Measurements from ENCODE around the gene SEZ6. TPM values are rescaled to one million over a fixed set of nuclear protein-coding genes. Genes with fewer than 3 reads are reported as not detected.

SEZ6 gene
- polyA plus RNA-seq, 4 donors, result 0.29 to 1.3 (median 0.47) TPM

DNA sequence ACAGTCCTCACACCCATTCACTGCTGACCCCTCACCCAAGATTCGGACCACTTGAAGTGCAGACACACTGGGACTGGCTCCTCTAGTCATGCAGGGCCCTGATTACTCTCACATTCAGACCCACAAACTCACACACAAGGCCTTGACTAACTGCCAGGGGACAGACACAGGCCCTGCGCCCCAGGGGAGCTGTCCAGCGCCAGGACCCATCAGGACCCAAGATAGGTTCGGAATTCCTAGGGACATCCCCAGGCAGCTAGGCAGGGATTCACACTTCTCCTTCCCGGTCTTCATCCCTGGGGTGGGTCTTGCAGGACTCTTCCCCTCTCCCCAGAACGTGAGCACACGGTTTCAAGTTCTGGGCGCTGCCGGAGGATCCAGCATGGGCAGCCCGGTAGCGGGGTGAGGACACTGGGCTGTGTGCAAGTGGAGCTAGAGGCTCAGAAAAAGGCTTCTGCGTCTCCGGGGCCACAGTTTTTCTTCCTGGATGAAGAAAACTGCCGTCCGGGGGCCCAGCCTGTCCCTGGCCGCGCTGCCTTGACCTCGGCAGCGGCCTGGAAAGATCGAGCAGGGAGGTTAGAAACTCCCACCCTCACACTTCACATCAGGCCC, 1.6 kb downstream of the SEZ6 start:
- DNase-seq (ENCODE audit: low read depth in 4 of 4, low spot score in 3 of 4), result no peak

DNA sequence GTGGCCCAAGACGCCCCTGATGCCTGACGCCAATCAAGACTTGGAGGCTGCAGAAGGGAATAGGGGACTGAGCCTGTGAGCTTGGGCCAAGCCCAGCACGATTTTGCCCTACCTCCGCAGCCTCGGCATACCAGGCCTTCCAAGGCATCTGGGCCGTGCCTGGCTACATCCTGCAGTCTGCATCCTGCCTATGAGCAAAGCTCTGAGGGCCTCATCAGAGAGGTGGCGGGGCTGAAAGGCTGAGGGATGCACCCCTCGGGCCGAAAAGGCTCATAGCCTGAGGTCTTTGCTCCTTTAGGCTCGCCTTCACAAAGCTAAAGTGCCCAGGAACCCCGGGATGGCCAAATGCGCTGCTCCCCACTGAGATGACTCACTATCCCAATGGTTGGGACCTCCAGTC, 2.5 kb downstream of the SEZ6 start:
- DNase-seq (ENCODE audit: low read depth in 4 of 4, low spot score in 3 of 4), result no peak

DNA sequence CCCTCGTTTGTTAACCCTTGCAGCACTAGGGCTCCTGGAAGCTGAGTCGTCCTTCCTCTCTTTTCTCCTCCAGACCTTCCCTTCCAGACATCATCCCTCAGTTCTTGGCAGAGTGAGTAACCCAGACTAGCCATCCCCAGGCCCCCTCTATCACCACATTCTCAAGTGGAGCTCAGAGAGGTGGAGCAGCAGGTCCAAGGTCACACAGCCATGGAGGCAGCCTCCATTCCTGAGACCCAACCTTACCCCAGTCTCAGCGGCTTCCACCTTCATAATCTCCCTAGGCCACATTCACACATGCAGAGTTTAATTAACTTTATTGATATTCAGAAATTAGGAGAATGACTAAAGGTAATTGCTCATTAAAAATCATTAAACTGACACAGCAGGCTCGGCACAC, 3.0 kb downstream of the SEZ6 start:
- no peak for DNase-seq (ENCODE audit: low read depth in 4 of 4, low spot score in 3 of 4)

- no peak for DNase-seq (ENCODE audit: low read depth in 4 of 4, low spot score in 3 of 4)
Observed at GRCh38 chr17:29000973-29001372, 4.9 kb downstream of the SEZ6 start.

GRCh38 chr17:28999206-28999605, 6.6 kb downstream of the SEZ6 start:
- DNase-seq (ENCODE audit: low read depth in 4 of 4, low spot score in 3 of 4), result no peak

DNA sequence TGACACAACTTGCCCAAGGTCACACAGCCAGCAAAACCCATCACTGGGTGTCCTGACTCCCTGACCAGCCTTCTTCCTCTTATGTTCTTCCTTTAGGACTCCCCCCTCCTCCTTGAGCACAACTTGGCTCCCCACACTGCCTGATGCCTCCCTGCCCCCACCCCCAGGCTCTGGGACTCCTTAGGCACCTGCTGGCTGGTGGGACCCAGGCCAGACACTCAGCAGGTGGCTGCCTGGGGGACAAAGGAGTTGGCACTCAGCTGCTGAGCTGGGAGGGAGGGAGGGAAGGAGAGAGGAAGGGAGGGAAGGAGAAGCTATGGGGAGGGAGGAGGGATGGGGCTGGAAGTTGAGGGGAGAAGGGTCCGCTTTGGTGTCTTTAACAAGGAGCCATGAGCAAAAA, 8.0 kb downstream of the SEZ6 start:
- no peak for DNase-seq (ENCODE audit: low read depth in 4 of 4, low spot score in 3 of 4)

DNA sequence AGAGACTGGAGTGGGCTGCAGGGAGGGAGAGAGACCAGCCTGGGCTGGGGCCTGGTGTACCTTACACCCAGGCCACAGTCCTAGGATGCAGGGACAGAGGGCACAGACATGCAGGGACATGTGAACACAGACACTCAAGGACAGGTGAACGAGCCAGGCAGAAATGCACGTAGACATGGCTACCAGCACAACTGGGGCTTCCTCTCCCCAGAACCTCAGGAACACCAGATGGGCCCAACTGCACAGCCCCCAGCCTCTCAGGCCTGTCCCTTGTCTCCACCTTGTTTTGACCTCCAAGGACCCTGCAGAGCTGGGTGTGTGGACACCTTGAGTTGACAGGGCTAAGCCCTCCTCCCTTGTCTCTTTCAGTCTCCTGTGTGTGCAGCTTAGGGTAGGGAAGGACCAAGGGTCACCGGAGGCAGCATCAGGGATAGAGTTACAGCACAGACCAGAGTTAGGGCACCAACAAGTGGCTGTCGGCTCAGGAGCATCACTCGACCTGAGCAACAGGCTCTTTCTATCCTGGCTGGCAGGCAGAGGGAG, 9.2 kb downstream of the SEZ6 start:
- DNase-seq (ENCODE audit: low read depth in 4 of 4, low spot score in 3 of 4), result no peak

DNA sequence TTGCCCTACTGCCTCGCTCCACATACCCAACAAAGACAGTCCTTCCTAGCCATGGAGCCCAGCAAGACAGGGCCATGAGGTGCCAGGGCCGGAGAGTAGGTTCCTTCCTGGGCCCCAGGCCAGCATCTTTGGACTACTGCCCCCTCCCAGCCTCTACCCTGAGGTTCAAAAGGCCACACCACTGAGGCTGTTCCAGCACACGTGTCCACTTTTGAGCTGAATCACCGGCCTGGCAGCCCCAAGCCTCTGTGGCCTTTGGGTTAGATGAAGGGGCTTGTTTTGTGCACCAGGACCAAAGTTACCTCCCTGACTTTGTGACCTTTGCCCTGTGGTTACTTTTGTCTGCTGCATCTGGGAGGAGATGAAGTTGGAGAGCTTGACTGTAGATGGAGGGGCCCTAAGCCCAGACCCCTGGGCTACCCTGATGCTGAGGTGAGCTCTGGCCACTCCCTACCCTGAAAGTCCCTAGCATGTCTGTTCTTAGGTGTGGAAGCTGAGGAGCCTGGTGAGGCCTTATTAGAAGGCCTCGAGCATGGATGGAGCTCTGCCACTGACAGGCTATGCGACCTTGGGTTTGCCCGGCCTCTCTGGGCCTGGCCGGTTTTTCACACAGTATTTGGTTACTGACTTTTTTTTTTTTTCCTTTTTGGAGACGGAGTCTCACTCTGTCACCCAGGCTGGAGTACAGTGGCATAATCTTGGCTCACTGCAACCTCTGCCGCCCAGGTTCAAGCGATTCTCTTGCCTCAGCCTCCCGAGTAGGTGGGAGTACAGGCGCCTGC, 12.0 kb downstream of the SEZ6 start:
- DNase-seq (ENCODE audit: low read depth in 4 of 4, low spot score in 3 of 4), result no peak

DNA sequence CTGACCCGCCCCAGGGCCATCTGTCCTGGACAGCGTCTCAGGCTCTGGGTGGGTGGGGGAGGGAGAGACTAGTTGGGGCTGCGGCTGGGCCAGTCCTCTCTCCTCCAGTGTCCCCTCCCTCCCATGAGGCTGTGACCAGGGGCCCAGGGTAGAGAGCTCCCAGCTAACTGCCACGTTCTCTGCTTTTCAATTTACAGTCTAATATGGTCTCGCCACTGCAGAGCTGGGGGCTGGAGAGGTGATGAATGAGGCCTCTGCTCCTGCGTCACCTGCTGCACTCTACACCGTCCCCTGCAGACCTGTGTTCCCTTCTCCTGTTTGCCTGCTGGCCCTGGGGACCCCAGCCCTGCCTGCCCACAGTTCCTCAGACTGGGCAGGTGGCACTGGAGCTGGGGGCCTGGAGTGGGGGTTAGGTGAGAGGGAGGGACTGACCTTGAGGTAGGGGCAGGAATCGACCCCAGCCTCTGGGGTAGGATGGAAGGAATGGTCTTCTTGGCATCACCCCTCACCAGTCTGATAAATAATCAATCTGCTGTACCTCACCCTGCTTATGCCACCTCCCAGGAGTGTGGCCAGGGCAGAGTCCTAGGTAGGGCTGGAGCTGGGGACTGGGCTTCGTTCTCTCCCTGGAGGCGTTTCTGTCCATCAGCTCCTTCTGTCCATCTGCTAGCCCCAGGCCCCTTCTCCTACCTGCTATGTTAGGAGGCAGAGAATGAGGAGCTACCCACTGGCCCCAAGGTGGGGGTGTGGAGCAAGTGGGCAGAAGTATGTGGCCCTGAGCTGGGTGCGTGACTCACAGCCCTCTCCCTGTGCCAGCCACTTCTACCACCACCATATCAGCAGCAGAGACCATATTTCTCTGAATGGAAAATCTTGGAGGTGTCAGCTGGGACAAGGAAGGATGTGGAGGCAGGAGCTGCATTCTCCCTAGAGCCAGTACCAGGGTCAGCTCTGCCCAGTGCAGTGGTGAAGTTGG, 12.9 kb downstream of the SEZ6 start:
- DNase-seq (ENCODE audit: low read depth in 4 of 4, low spot score in 3 of 4), result no peak

DNA sequence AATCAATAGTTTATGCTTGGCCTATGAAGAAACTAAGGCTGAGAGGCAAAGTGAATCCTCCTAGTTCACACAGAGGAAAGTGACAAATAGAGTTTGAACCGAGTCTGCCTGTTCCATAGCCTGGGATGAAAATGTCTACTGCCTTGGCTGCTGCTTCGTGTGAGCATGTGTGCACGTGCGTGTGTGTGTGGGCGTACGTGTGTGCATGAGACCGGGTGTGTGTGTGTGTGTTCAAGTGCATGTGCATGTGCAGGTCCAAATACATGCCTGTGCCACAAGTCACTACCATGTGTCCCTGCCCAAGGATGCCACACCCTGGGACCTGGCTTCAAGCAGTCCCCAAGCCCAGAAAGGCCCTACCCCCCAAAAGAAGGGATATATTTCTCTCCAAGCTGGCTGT, 13.6 kb downstream of the SEZ6 start:
- DNase-seq (ENCODE audit: low read depth in 4 of 4, low spot score in 3 of 4), result no peak

- DNase-seq (ENCODE audit: low read depth in 4 of 4, low spot score in 3 of 4), result no peak
Observed at GRCh38 chr17:28991779-28992178, 14.1 kb downstream of the SEZ6 start.

DNA sequence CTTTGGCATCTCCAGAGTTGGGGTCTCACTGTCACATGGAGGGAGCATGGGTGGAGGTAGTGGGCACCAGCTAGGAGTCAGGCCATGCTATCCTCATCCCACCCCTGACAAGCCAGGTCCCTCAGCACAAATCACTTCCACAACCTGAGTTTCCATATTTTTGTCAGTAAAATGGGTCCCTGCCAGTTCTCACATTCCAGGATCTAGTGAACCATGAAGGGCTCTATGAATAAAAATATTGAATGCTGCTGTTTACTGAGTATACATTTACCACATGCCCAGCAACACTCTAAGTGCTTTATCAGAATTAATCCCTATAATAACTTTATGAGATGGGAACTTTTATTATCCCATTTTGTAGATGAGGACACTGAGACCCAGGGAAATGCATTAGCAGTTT, 16.8 kb downstream of the SEZ6 start:
- no peak for DNase-seq (ENCODE audit: low read depth in 4 of 4, low spot score in 3 of 4)

GRCh38 chr17:28988475-28988874, 17.4 kb downstream of the SEZ6 start:
- no peak for DNase-seq (ENCODE audit: low read depth in 4 of 4, low spot score in 3 of 4)

DNA sequence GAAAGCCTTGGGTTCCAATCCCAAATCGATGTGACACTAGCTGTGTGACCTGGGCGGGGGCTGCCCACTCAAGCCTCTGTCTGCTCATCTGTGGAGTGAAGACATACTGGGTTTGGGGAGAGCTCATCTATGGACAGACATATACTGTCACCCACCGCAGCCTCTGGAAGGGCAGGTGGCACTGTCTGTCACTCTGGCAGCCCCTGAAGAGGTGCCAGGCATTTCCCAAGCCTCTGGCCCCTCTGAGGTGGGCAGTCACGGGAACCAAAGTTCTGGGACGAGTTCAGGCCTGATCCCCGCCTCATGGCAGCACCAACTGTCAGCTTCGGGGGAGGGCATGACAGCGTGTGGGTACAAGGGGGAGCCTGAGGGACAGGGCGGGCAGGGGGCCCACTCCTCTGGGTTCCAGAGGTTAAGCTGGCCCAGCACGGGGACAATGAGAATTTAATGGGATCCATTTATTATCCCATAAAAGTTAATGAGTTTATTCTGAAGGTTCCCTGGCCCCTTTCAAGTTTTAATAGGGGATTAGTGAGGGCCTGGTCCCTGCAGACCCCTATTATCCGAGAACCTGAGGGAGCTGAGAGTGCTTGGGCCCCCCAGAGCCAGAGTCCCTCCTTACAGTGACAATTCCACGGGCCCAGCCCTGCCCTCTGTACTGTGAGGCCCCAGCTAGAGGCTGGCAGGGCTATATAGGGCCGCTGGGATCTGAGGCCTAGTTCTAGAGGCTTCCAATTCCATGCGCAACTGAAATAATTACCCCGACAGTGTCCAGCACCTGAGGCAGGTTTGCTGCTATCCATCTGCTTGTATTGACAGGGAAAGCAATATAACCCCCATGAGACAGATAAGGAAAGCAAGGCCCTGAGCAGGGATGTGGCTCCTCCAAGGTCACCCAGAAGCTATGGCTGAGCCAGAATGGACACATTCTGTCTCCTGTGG, 18.8 kb downstream of the SEZ6 start:
- DNase-seq (ENCODE audit: low read depth in 4 of 4, low spot score in 3 of 4), result no peak

DNA sequence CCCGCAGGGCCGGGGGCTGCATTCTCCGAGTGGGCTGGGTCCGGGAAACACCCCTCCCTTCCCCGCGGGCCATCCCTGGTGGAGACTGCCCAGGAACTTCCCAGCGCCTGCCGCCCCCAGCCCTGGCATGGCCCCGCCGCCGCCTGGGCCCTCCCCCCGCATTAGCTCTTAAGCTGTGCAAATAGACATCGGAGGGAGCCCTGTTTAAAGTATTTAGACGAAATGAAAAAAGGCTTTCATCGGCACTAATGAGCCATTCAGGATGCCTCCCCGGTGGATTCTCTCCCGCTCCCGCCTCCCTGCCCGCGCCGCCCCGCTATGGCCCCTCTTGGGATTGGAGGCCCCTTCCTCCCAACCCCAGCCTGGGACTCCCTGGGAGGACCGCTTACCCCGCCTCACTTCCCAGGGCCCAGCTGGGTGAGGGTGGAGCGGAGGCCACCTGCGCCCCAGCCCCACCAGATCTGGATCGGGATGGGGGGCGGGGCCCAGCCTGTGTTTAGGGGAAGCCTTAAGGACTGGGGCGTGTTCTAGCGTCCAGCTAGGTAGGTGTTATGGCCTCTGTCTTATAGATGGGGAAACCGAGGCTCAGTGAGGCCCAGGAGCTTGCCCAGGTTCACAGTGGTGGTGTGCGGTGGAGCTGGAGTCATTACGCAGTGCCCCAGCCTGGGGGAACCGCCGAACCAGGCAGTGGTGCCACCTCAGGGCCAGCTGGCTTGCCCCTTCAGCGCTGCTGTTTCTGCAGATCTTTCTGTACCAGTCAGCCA, 19.7 kb downstream of the SEZ6 start:
- no peak for DNase-seq (ENCODE audit: low read depth in 4 of 4, low spot score in 3 of 4)

- DNase-seq (ENCODE audit: low read depth in 4 of 4, low spot score in 3 of 4), result no peak
Observed at GRCh38 chr17:28983286-28984230, 22.3 kb downstream of the SEZ6 start.

DNA sequence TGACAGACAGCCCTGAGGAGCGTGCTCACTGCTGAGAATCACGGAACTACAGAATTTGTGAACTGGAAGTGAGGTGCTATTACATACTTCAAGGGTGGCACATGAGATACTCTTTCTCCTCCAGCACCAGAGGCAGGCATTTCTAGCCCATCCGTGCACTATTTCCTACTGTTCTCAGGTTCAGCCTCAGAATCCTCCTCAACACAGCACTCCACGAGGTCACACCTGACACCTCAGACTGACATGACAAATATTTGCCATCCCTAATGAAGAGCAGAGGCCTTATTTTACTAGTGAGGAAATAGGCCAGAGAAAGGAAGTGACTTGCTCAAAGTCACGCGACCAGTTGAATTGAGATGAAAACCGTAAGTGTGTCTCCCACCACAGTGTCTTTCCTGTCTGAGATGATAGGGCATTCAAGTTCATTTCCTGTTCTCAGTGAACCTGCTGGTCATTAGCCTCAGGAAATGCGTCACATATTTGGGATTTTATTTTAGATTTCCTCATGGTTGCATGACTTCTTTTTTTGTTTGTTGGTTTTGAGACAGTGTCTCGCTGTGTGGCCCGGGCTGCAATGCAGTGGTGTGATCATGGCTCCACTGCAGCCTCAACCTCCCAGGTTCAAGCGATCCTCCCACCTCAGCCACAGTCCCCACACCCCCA, 23.6 kb downstream of the SEZ6 start:
- DNase-seq (ENCODE audit: low read depth in 4 of 4, low spot score in 3 of 4), result no peak
